Upper lobe of left lung (tissue), 6 donors: ENCODE data around the gene TRIOBP. TPM values are rescaled to one million over a fixed set of nuclear protein-coding genes. Genes with fewer than 3 reads are reported as not detected.

Experiments used
- ATAC-seq, 2 donors: fragments of 200-7000 bp; cut with Tn5 transposase; one replicate each; pipeline ENCODE4 v1.9.1; 2022; ENCODE audit warnings: mild to moderate bottlenecking in 2 of 2, moderate library complexity in 2 of 2; ENCODE audit not compliant: low FRiP score in 2 of 2
- DNase-seq, 2 donors: peaks; one replicate each; pipeline ENCODE4 v3.0.0-alpha.2; 2019 to 2020
- H3K27ac ChIP-seq, 4 donors: fragments of 200-600 bp; sonication (generic); one replicate each; pipeline ENCODE4 v1.5.1; 2016 to 2019
- H3K27me3 ChIP-seq, 4 donors: fragments of 200-600 bp; sonication (generic); one replicate each; pipeline ENCODE4 v1.5.1; 2017 to 2019
- H3K36me3 ChIP-seq, 4 donors: fragments of 200-600 bp; sonication (generic); one replicate each; pipeline ENCODE4 v1.5.1; 2016 to 2019
- H3K4me1 ChIP-seq, 4 donors: fragments of 200-600 bp; sonication (generic); one replicate each; pipeline ENCODE4 v1.5.1; 2018 to 2019
- H3K4me3 ChIP-seq, 4 donors: fragments of 200-600 bp; sonication (generic); one replicate each; pipeline ENCODE4 v1.5.1; 2017 to 2019; ENCODE audit warnings: mild to moderate bottlenecking in 2 of 4, moderate library complexity in 1 of 4
- H3K9me3 ChIP-seq, 4 donors: fragments of 200-600 bp; sonication (generic); one replicate each; pipeline ENCODE4 v1.5.1; 2018 to 2019
- CTCF ChIP-seq, 6 experiments: fragments of 450-650 bp in 4 of 6; fragments of 200-600 bp in 2 of 6; sonication (generic) in 2 of 6; IDR thresholded peaks; one replicate each; pipeline ENCODE4 v1.5.1; 2016 to 2019; ENCODE audit warnings: antibody characterized with exemption in 6 of 6
- EP300 ChIP-seq, 4 donors: sonication (generic); formaldehyde crosslinking; IDR thresholded peaks; one replicate each; pipeline ENCODE4 v1.5.1; 2017; ENCODE audit warnings: antibody characterized with exemption in 4 of 4, control low read depth in 2 of 4
- POLR2A ChIP-seq, 4 donors: fragments of 450-650 bp; IDR thresholded peaks; one replicate each; pipeline ENCODE4 v1.5.1; 2016 to 2017; ENCODE audit warnings: antibody characterized with exemption in 4 of 4, mild to moderate bottlenecking in 2 of 4
- POLR2AphosphoS5 ChIP-seq, 2 donors: sonication (generic); formaldehyde crosslinking; IDR thresholded peaks; one replicate each; pipeline ENCODE4 v1.5.1; 2017; ENCODE audit warnings: antibody characterized with exemption in 2 of 2
- WGBS, 2 donors: methylation state at CpG; one replicate each; pipeline ENCODE4 v1.1.5; 2017 to 2018; 5-methylcytosine and 5-hydroxymethylcytosine counted together
- small RNA-seq, 4 donors: library from RNA; depleted of rRNA; stranded (forward); fragments of <200 nt; gene quantifications; one replicate each; pipeline ENCODE3, GENCODE V24; 2016
- total RNA-seq, 6 donors: library from RNA; depleted of rRNA in 4 of 6; stranded (reverse); fragments of >200 nt in 4 of 6; gene quantifications; one replicate each; pipeline versions ENCODE4 v1.1.0 to v1.2.1, GENCODE V29; 2016 to 2021
- donor health status: DM: no; HTN: no; CAD: no; lungs with moderate emphysema.
- donor health status: DM: no; HTN: yes; CAD: no; lungs with severe emphysema.

TRIOBP gene
- total RNA-seq, 6 donors from 2014 or later, result 76.5 to 151 (median 113) TPM

- no peak within 1 kb of the TSS for H3K4me3 ChIP-seq
- no peaks in the 10 kb centered on the region for H3K36me3 ChIP-seq
- peaks cover 0 to 14% (median 7%) of the 10 kb centered on the region in 4 donors for H3K27me3 ChIP-seq
- DNase-seq (no peak), ATAC-seq (no peak)
- WGBS, 2 donors, result 78% methylated on average over 14 to 21 of the region's 21 CpGs
- TF ChIP-seq EP300 (IDR thresholded peaks at IDR 0.05) (no peak), POLR2AphosphoS5 (IDR thresholded peaks at IDR 0.05) (no peak), CTCF (IDR thresholded peaks at IDR 0.05) (no peak), POLR2A (IDR thresholded peaks at IDR 0.05) (no peak)
- no peak within 1 kb of the TSS for H3K27ac ChIP-seq
- H3K4me1 ChIP-seq, result peaks cover 12 to 24% (median 15%) of the 10 kb centered on the region in 4 donors
- no peaks in the 10 kb centered on the region for H3K9me3 ChIP-seq
Measured at GRCh38 chr22:37823134-37823985, 126.5 kb downstream of the TRIOBP start, which contains the start of gene GALR3. Gene GALR3, plus strand, starts transcription at chr22:37823382. Its CDS starts 25 bp downstream, at chr22:37823407.

- TF ChIP-seq EP300 (IDR thresholded peaks at IDR 0.05), result no peak
- no peak for TF ChIP-seq POLR2A (IDR thresholded peaks at IDR 0.05)
- TF ChIP-seq POLR2AphosphoS5 (IDR thresholded peaks at IDR 0.05), result no peak
- no peak for TF ChIP-seq CTCF (IDR thresholded peaks at IDR 0.05)
- Histone ChIP-seq H3K4me3 (peak overlapping the region in 3 of 4 donors; percentile 42 to 45 (median 43)), H3K36me3 (peaks cover 0 to 14% (median 6%) of the 10 kb centered on the region in 4 donors), H3K27ac (no peak overlapping the region), H3K4me1 (peaks cover 3 to 14% (median 6%) of the 10 kb centered on the region in 4 donors), H3K9me3 (no peaks in the 10 kb centered on the region), H3K27me3 (peaks cover 0 to 8% (median 2%) of the 10 kb centered on the region in 4 donors)
- WGBS, 2 donors, result 16 to 74% methylated on average over 5 to 28 of the region's 135 CpGs
- DNase-seq (peak in 1 of 2 donors; percentile 84), ATAC-seq (no peak)
Measured at GRCh38 chr22:37824674-37825641, 128.1 kb downstream of the TRIOBP start.

Small RNA genes within 50 kb of the gene (small RNA-seq; reads per million reads assigned to genes)
- 0 reads per million in 4 donors for gene RN7SL385P

Other genes with a start within 250 kb of the TRIOBP start
- 10 to 100 TPM; 14.0 to 74.0 (median 45.9) TPM for gene MFNG, start 210.7 kb upstream of the TRIOBP start, total RNA-seq
- 10 to 100 TPM in 4 of 6 donors, 1 to 10 TPM in 2; 6.2 to 19.8 (median 13.6) TPM for gene CARD10, start 177.6 kb upstream of the TRIOBP start, total RNA-seq
- gene CDC42EP1, start 136.6 kb upstream of the TRIOBP start, total RNA-seq, result 10 to 100 TPM; 38.8 to 81.7 (median 67.5) TPM
- 1 to 10 TPM in 3 of 6 donors, not detected in 3; 1.4 to 4.2 (median 2.0) TPM for gene LGALS2, start 117.0 kb upstream of the TRIOBP start, total RNA-seq
- gene GGA1, start 88.2 kb upstream of the TRIOBP start, total RNA-seq, result 100 to 1,000 TPM in 2 of 6 donors, 10 to 100 TPM in 4; 52.4 to 226 (median 68.3) TPM
- 10 to 100 TPM; 11.4 to 58.7 (median 31.1) TPM for gene SH3BP1, start 57.4 kb upstream of the TRIOBP start, total RNA-seq
- 10 to 100 TPM in 1 of 6 donors, 1 to 10 TPM in 5; 2.1 to 11.1 (median 8.7) TPM for gene PDXP, start 38.3 kb upstream of the TRIOBP start, total RNA-seq
- 100 to 1,000 TPM; 125 to 750 (median 400) TPM for gene LGALS1, start 21.4 kb upstream of the TRIOBP start, total RNA-seq
- gene NOL12, start 10.7 kb upstream of the TRIOBP start, total RNA-seq, result 10 to 100 TPM; 23.5 to 89.1 (median 26.7) TPM
- 10 to 100 TPM in 2 of 6 donors, 1 to 10 TPM in 4; 2.7 to 16.7 (median 7.5) TPM for gene GCAT, start 110.9 kb downstream of the TRIOBP start, total RNA-seq
- gene GALR3, start 126.3 kb downstream of the TRIOBP start, total RNA-seq, result not detected
- gene ANKRD54, start 147.3 kb downstream of the TRIOBP start, total RNA-seq, result 10 to 100 TPM; 22.4 to 49.2 (median 38.2) TPM
- 100 to 1,000 TPM; 130 to 418 (median 248) TPM for gene EIF3L, start 152.4 kb downstream of the TRIOBP start, total RNA-seq
- gene MICALL1, start 209.2 kb downstream of the TRIOBP start, total RNA-seq, result 10 to 100 TPM; 24.3 to 47.1 (median 37.3) TPM